ENCODE results near the gene USP27X.

The USP27X gene

DNA sequence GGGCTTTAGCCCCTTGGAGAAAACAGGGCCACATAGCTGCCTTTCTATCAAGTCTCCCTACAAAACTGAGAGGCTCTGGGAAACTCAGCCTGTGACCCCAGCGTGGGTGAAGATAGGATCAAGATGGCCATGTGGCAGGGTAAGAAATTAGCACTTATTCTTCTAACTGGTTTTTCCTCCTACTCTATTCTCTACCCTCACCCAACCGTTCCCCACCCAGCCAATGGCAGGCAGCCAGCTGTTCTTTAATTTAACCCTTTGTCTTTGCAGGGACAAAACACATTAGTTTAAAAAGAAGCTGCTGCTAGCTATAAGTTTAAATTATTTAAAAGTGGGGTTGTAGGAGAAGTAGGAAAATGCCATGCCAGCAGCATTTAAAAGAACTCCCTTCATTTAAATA is 45.9 kb downstream of the USP27X start:
- Histone ChIP-seq H3K4me1 (ENCODE audit: control insufficient read depth, insufficient read depth, low read depth, low read length) (peaks cover 2% of the 10 kb centered on the region), H3K9me3 (ENCODE audit: control insufficient read depth, low read length) (no peaks in the 10 kb centered on the region), H3K27me3 (ENCODE audit: control insufficient read depth in 1 of 2, insufficient read depth in 1 of 2, low read length in 2 of 2) (peaks cover 0 to 6% of the 10 kb centered on the region in 2 experiments), H2AK5ac (ENCODE audit: low read length, severe bottlenecking) (no peak overlapping the region), H3K9ac (ENCODE audit: low read length) (no peak overlapping the region), H3K36me3 (ENCODE audit: control insufficient read depth in 1 of 2, insufficient read depth in 2 of 2, low read depth in 1 of 2, low read length in 2 of 2) (peaks cover 0 to 4% of the 10 kb centered on the region in 2 experiments), H2BK5ac (ENCODE audit: low read depth, low read length, poor library complexity, severe bottlenecking) (no peak overlapping the region), H3K23ac (ENCODE audit: low read length in 2 of 2) (no peak overlapping the region), H2BK12ac (ENCODE audit: low read length in 2 of 2) (no peak overlapping the region), H3K4me3 (ENCODE audit: insufficient read depth in 1 of 2, low read depth in 1 of 2, low read length in 2 of 2) (no peak overlapping the region), H3K4ac (ENCODE audit: low read depth in 1 of 2, low read length in 2 of 2) (no peak overlapping the region), H3K14ac (ENCODE audit: low read length in 2 of 2) (no peak overlapping the region), H4K91ac (ENCODE audit: low read length) (no peak overlapping the region), H2BK120ac (ENCODE audit: low read depth, low read length) (no peak overlapping the region), H3K4me2 (ENCODE audit: low read length, poor library complexity, severe bottlenecking) (no peak overlapping the region), H3K18ac (ENCODE audit: low read depth in 1 of 2, low read length in 2 of 2) (no peak overlapping the region), H2BK15ac (ENCODE audit: low read depth, poor library complexity, severe bottlenecking) (no peak overlapping the region), H4K8ac (ENCODE audit: low read length) (no peak overlapping the region), H3K79me1 (replicated peaks; ENCODE audit: low read length, poor library complexity, severe bottlenecking) (no peaks in the 10 kb centered on the region), H2AFZ (ENCODE audit: low read depth, low read length) (no peak overlapping the region), H3K27ac (ENCODE audit: low read length, poor library complexity, severe bottlenecking) (no peak overlapping the region)
- DNase-seq: no peak
- WGBS: 34% methylated on average over 2 of the region's 2 CpGs

DNA sequence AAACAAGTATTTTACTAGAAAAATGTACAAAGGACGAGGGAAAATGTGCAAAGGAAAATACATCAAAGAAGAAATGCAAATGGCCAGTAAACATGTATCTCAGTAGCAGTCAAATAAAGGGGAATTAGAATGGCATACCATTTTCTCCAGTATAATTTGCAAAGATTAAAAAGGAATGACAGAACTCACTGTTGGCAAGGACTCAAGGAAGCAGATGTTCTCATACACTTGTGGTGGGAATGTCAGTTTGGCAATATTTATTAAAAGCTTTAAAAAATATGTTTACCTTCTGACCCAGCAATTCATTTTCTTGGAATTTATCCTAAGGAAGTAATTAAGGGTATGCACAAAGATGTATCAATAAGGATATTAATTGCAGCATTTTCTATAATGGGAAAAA is 50.8 kb downstream of the USP27X start:
- no CpG with 5 or more reads among the region's 1 CpG for WGBS

More for the DNA sequence above, 50.8 kb downstream of the USP27X start:
- Histone ChIP-seq H3K9ac (ENCODE audit: low read length) (no peak overlapping the region), H3K4ac (ENCODE audit: low read depth in 1 of 2, low read length in 2 of 2) (no peak overlapping the region), H3K27ac (ENCODE audit: low read length, poor library complexity, severe bottlenecking) (no peak overlapping the region), H2BK15ac (ENCODE audit: low read depth, poor library complexity, severe bottlenecking) (no peak overlapping the region), H3K18ac (ENCODE audit: low read depth in 1 of 2, low read length in 2 of 2) (no peak overlapping the region), H2AFZ (ENCODE audit: low read depth, low read length) (no peak overlapping the region), H2BK120ac (ENCODE audit: low read depth, low read length) (no peak overlapping the region), H3K4me2 (ENCODE audit: low read length, poor library complexity, severe bottlenecking) (no peak overlapping the region), H2AK5ac (ENCODE audit: low read length, severe bottlenecking) (no peak overlapping the region), H3K23ac (ENCODE audit: low read length in 2 of 2) (no peak overlapping the region), H3K79me1 (replicated peaks; ENCODE audit: low read length, poor library complexity, severe bottlenecking) (no peaks in the 10 kb centered on the region), H3K27me3 (ENCODE audit: control insufficient read depth in 1 of 2, insufficient read depth in 1 of 2, low read length in 2 of 2) (no peaks in the 10 kb centered on the region), H2BK5ac (ENCODE audit: low read depth, low read length, poor library complexity, severe bottlenecking) (no peak overlapping the region), H3K4me3 (ENCODE audit: insufficient read depth in 1 of 2, low read depth in 1 of 2, low read length in 2 of 2) (no peak overlapping the region), H2BK12ac (ENCODE audit: low read length in 2 of 2) (no peak overlapping the region), H4K91ac (ENCODE audit: low read length) (no peak overlapping the region), H3K14ac (ENCODE audit: low read length in 2 of 2) (no peak overlapping the region), H4K8ac (ENCODE audit: low read length) (no peak overlapping the region), H3K36me3 (ENCODE audit: control insufficient read depth in 1 of 2, insufficient read depth in 2 of 2, low read depth in 1 of 2, low read length in 2 of 2) (peaks cover 0 to 2% of the 10 kb centered on the region in 2 experiments), H3K9me3 (ENCODE audit: control insufficient read depth, low read length) (no peaks in the 10 kb centered on the region), H3K4me1 (ENCODE audit: control insufficient read depth, insufficient read depth, low read depth, low read length) (peaks cover 2% of the 10 kb centered on the region)
- no peak for DNase-seq

All from mesenchymal stem cell (in vitro differentiated cells and primary cell).